Activated CD8-positive, alpha-beta memory T cell treated with anti-CD3 and anti-CD28 coated beads, Interleukin-2, amount 10 ng/mL, durations not matched to agents 7 days and 5 days (primary cell): Measurements from ENCODE around the gene PGPEP1. TPM values are rescaled to one million over a fixed set of nuclear protein-coding genes. Genes with fewer than 3 reads are reported as not detected.

ENCODE experiments used
- ATAC-seq: fragments of 150-1000 bp; cut with Tn5 transposase; one replicate; pipeline ENCODE4 v1.10.0; 2021; ENCODE audit warnings: moderate library complexity
- CTCF ChIA-PET: fragments of 350-600 bp; sonication (Branson Sonifier 250); formaldehyde crosslinking; loops from one replicate; lab custom pipeline; 2021; ENCODE audit warnings: antibody characterized with exemption; lab: Charles Lee
- DNase-seq: peaks from one replicate; pipeline ENCODE4 v3.0.0-alpha.2; 2020
- H3K27ac Mint-ChIP-seq: one replicate; pipeline ENCODE4 v1.8.0; 2021; ENCODE audit warnings: mild to moderate bottlenecking, mixed read lengths
- H3K27me3 Mint-ChIP-seq: one replicate; pipeline ENCODE4 v1.8.0; 2021; ENCODE audit warnings: mixed read lengths
- H3K36me3 Mint-ChIP-seq: one replicate; pipeline ENCODE4 v1.8.0; 2021; ENCODE audit warnings: mild to moderate bottlenecking, mixed read lengths
- H3K4me1 Mint-ChIP-seq: one replicate; pipeline ENCODE4 v1.8.0; 2021; ENCODE audit warnings: mixed read lengths
- H3K4me3 Mint-ChIP-seq: one replicate; pipeline ENCODE4 v1.8.0; 2021; ENCODE audit warnings: mild to moderate bottlenecking, moderate library complexity, mixed read lengths
- H3K9me3 Mint-ChIP-seq: one replicate; pipeline ENCODE4 v1.8.0; 2022; ENCODE audit warnings: low read depth, mixed read lengths
- total RNA-seq, 2 experiments: library from RNA; stranded (reverse); gene quantifications; one replicate each; pipeline ENCODE4 v1.2.3, GENCODE V29; 2021

The PGPEP1 gene
- total RNA-seq, 2 experiments from 2014 or later, result 35.5 to 44.7 TPM

DNA sequence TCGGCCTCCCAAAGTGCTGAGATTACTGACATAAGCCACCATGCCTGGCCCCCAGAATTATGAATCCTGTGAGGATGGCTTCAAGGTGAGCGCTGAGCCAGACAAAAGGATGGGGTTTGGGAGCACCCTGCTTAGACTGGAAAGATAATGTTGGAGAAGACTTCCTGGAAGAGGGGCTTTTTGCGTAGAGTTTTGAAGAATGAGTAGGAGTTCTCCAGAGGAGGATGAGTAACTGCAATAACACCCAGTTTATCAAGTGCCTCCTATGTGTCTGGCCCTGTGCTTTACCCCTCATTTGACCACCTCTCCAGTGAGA is 44.9 kb downstream of the PGPEP1 start:
- H3K4me1 Mint-ChIP-seq, result peaks cover 19% of the 10 kb centered on the region
- no peaks in the 10 kb centered on the region for H3K36me3 Mint-ChIP-seq
- ATAC-seq (no peak), DNase-seq (no peak)
- peaks cover 55% of the 10 kb centered on the region for H3K27me3 Mint-ChIP-seq
- H3K9me3 Mint-ChIP-seq, result no peaks in the 10 kb centered on the region
- H3K4me3 Mint-ChIP-seq, result no peak overlapping the region
- no peak overlapping the region for H3K27ac Mint-ChIP-seq
- CTCF ChIA-PET, result interaction anchor here (0.5 to 15.3 kb wide), 7 partner anchors 11 to 107 kb away, joined by 3 to 278 read pairs (median 7); partner anchors contain the start of genes LRRC25 and SSBP4

DNA sequence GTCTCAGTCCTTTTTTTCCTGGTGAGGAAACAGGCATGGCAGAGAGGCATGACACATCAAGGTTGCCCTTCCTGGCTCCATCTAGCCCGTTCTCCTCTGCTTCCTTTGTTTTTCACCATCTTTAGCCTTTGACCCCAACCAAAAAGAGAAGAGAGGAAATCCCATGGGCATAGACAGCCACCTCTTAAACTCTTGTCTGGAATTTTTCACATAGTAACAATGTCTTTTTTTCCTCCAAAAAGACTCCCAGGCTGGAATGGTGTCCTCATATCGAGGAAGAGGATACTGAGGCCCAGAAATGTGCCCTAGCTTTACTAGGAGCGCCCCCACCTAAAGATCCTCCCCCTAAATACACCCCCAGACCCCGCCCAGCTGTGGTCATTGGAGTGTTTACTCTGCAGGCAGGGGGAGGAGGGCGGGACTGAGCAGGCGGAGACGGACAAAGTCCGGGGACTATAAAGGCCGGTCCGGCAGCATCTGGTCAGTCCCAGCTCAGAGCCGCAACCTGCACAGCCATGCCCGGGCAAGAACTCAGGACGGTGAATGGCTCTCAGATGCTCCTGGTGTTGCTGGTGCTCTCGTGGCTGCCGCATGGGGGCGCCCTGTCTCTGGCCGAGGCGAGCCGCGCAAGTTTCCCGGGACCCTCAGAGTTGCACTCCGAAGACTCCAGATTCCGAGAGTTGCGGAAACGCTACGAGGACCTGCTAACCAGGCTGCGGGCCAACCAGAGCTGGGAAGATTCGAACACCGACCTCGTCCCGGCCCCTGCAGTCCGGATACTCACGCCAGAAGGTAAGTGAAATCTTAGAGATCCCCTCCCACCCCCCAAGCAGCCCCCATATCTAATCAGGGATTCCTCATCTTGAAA is 45.5 kb downstream of the PGPEP1 start, which contains the start of gene GDF15:
Gene GDF15, plus strand, starts transcription at position 484 of the 868 bp plus-strand sequence. Its CDS starts 32 bp downstream, at position 516.
- DNase-seq, result no peak
- ATAC-seq, result no peak
- H3K4me1 Mint-ChIP-seq, result peaks cover 19% of the 10 kb centered on the region
- no peak within 1 kb of the TSS for H3K4me3 Mint-ChIP-seq
- CTCF ChIA-PET, result interaction anchor here (0.5 to 15.3 kb wide), 8 partner anchors 12 to 108 kb away, joined by 3 to 278 read pairs (median 6); partner anchors contain the start of genes LRRC25 and SSBP4
- H3K9me3 Mint-ChIP-seq, result no peaks in the 10 kb centered on the region
- peaks cover 59% of the 10 kb centered on the region for H3K27me3 Mint-ChIP-seq
- H3K36me3 Mint-ChIP-seq, result no peaks in the 10 kb centered on the region
- no peak within 1 kb of the TSS for H3K27ac Mint-ChIP-seq

DNA sequence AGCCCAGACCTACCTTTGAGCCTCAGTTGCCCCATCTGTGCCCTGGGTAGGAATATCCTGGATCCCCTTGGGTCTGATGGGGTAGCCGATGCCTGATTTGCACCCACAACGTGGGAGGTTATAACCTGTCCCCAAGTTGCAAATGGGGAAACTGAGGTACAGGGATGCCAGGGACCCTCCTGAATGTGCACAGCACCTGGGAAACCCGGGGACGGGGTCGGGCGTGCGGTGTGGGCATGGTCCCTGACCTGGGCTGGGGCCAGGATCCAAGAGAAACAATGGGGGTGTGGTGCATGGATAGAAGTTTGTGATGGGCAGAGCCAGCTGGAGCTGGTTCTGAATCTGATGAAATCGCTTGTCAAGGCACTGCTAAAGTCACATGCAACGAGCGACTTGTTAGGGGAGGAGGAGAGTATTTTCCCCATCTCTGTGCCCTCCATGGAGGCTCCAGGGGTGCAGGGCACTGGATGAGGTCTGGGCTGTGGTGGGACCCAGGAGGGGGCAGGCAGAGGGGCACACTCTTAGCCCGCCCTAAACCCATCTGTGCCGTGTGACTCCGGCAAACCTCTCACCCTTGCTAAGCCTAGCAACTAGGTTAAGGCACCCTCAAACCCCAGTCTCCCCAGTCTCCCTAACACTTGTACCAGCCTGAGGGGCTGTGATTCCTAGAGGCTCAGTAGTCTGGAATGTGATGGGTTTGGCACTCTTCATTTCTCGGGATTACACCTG is 46.3 kb downstream of the PGPEP1 start:
- ATAC-seq (no peak), DNase-seq (no peak)
- H3K27me3 Mint-ChIP-seq, result peaks cover 61% of the 10 kb centered on the region
- H3K4me1 Mint-ChIP-seq, result peaks cover 19% of the 10 kb centered on the region
- CTCF ChIA-PET, result interaction anchor here (0.6 to 15.3 kb wide), 15 partner anchors 12 to 209 kb away, joined by 3 to 278 read pairs (median 11); partner anchors contain the start of genes JUND, LRRC25 and SSBP4
- no peaks in the 10 kb centered on the region for H3K36me3 Mint-ChIP-seq
- H3K4me3 Mint-ChIP-seq, result no peak overlapping the region
- no peaks in the 10 kb centered on the region for H3K9me3 Mint-ChIP-seq
- no peak overlapping the region for H3K27ac Mint-ChIP-seq

DNA sequence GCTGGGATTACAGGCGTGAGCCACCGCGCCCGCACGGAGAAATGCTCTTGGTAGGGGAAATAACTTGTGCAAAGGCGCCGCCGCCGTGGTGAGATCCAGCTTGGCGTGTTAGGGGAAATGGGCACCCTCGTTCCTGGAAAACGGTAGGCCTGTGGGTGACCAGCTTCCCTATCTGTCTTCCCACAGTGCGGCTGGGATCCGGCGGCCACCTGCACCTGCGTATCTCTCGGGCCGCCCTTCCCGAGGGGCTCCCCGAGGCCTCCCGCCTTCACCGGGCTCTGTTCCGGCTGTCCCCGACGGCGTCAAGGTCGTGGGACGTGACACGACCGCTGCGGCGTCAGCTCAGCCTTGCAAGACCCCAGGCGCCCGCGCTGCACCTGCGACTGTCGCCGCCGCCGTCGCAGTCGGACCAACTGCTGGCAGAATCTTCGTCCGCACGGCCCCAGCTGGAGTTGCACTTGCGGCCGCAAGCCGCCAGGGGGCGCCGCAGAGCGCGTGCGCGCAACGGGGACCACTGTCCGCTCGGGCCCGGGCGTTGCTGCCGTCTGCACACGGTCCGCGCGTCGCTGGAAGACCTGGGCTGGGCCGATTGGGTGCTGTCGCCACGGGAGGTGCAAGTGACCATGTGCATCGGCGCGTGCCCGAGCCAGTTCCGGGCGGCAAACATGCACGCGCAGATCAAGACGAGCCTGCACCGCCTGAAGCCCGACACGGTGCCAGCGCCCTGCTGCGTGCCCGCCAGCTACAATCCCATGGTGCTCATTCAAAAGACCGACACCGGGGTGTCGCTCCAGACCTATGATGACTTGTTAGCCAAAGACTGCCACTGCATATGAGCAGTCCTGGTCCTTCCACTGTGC is 47.9 kb downstream of the PGPEP1 start:
- peak; percentile 86 for DNase-seq
- Mint-ChIP-seq H3K4me3 (peak overlapping the region; percentile 66), H3K36me3 (no peaks in the 10 kb centered on the region), H3K4me1 (peaks cover 25% of the 10 kb centered on the region), H3K27me3 (peaks cover 59% of the 10 kb centered on the region), H3K27ac (no peak overlapping the region), H3K9me3 (no peaks in the 10 kb centered on the region)
- CTCF ChIA-PET, result interaction anchor here (0.6 to 15.3 kb wide), 54 partner anchors 8 to 830 kb away, joined by 3 to 278 read pairs (median 4); partner anchors contain the start of genes JUND, LRRC25, LSM4 and MPV17L2
- ATAC-seq, result peak; percentile 88

DNA sequence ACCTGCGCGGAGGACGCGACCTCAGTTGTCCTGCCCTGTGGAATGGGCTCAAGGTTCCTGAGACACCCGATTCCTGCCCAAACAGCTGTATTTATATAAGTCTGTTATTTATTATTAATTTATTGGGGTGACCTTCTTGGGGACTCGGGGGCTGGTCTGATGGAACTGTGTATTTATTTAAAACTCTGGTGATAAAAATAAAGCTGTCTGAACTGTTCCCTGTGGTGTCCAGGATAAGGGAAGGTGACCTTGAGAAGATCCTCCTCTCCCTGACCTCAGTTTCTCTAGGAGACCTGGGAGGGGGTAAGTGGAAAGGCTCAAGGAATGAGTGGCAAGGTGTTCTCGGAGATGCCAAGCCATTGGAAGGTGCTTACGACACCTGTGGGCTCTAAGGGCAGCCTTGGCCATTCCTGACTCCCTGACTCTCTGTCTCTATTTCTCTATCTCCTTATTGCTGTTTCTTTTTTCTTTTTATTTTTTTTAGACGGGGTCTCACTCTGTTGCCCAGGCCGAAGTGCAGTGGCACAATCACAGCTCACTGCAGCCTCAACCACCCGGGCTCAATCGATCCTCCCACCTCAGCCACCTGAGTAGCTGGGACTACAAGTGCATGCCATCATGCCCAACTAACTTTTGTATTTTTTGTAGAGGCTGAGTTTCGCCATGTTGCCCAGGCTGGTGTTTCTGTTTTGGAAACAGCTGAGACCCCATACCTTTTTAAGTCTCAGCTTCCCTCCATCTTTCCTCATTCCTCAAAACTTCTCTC is 48.7 kb downstream of the PGPEP1 start:
- DNase-seq (no peak), ATAC-seq (no peak)
- Mint-ChIP-seq H3K4me1 (peaks cover 25% of the 10 kb centered on the region), H3K9me3 (no peaks in the 10 kb centered on the region), H3K27ac (no peak overlapping the region), H3K36me3 (no peaks in the 10 kb centered on the region), H3K27me3 (peaks cover 64% of the 10 kb centered on the region), H3K4me3 (peak overlapping the region; percentile 66)
- CTCF ChIA-PET, result interaction anchor here (0.6 to 15.3 kb wide), 37 partner anchors 9 to 831 kb away, joined by 3 to 278 read pairs (median 6); partner anchors contain the start of genes JUND, LRRC25, LSM4 and PGPEP1

DNA sequence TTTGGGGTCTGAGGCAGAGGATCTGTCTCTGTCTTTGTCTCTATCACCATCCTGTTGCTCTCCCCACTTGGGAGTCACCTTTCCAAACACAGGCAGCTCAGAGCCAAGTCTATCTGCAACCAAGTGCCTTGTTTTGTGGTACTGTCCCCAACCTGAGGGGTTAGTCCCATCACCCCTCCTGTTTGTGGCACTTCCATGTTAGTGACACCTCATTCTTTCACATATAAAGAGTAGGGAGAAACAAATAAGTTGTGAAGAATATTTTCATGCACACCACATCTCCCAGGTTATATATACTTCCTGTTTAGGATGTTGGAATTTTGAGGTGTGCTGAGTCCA is 49.3 kb downstream of the PGPEP1 start:
- Mint-ChIP-seq H3K27ac (no peak overlapping the region), H3K4me1 (peaks cover 25% of the 10 kb centered on the region), H3K9me3 (no peaks in the 10 kb centered on the region), H3K4me3 (no peak overlapping the region), H3K27me3 (peaks cover 61% of the 10 kb centered on the region), H3K36me3 (no peaks in the 10 kb centered on the region)
- DNase-seq, result no peak
- CTCF ChIA-PET, result interaction anchor here (1.0 to 15.3 kb wide), 18 partner anchors 10 to 195 kb away, joined by 3 to 278 read pairs (median 7); partner anchors contain the start of genes LRRC25 and SSBP4
- no peak for ATAC-seq

DNA sequence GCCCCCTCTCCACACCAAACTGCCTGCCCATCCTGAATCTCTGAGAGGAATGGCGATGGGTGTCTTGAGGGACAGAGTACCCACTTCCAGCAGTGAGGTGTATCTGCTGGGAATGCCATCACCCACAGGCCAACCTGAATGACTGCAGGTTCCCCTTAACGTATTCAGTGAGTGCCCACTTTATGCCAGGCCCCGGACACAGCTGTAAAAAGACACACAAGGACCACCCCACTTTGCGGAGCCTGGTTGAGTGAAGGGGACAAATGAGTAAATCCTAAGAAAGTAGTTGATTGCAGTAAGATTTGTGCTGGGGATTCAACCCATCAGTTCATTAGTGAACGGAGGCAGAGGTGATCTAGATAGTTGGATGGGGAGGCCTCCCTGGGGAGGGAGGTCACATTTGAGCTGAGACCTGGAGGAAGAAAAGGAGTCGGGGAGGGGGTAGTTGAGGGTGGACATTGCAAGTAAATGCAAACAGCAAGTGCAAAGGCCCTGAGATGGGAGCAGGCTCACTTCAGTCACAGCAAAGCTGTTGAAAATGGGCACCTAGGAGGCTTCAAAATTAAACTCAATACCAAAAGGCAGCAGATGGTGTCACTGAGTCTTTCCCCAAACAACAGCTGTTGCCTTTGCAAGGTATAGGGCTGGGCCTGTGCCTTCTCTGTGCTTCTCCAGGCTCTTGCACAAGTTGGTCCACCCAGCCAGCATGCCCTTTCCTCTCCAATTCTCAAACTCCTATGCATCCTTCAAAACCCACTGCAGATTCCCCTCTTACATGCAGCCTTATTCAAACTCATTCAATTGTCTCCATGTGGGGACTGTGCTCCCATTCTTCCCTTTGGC is 49.9 kb downstream of the PGPEP1 start:
- CTCF ChIA-PET, result interaction anchor here (1.0 to 15.3 kb wide), 12 partner anchors 10 to 181 kb away, joined by 3 to 278 read pairs (median 6); partner anchors contain the start of genes LRRC25 and SSBP4
- H3K4me1 Mint-ChIP-seq, result peaks cover 24% of the 10 kb centered on the region
- no peak overlapping the region for H3K4me3 Mint-ChIP-seq
- no peaks in the 10 kb centered on the region for H3K9me3 Mint-ChIP-seq
- H3K36me3 Mint-ChIP-seq, result no peaks in the 10 kb centered on the region
- ATAC-seq, result no peak
- no peak overlapping the region for H3K27ac Mint-ChIP-seq
- DNase-seq, result no peak
- peaks cover 59% of the 10 kb centered on the region for H3K27me3 Mint-ChIP-seq

DNA sequence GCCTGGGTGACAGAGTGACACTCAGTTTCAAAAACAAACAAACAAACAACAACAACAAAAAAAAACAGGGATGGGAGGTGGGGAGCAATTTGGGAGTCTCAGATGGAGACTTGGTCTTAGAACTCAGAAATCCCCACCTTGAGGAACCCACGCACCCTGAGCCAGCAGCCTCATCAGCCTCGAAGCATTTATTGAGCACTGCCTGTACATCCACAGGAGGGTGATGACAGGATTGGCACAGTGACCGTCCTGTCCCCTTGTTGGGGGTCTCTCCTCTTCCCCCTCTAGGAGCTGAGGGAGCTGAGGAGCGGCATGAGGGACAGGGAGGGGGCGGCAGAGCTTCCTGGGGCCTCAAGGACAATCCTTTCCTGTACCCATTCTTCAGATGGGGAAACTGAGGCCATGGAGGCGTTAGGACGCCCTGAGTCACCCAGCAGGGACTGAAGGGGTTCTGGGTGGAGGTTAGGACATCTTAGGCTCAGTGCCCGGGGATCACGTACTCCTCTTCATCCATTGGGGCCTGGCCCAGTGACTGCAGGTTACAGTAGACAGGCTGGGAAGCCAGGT is 51.2 kb downstream of the PGPEP1 start:
- Mint-ChIP-seq H3K9me3 (no peaks in the 10 kb centered on the region), H3K27me3 (peaks cover 49% of the 10 kb centered on the region), H3K27ac (no peak overlapping the region), H3K4me3 (no peak overlapping the region), H3K4me1 (peaks cover 18% of the 10 kb centered on the region), H3K36me3 (no peaks in the 10 kb centered on the region)
- ATAC-seq, result no peak
- DNase-seq, result no peak
- CTCF ChIA-PET, result interaction anchor here (0.5 to 15.3 kb wide), 4 partner anchors 26 to 319 kb away, joined by 3 to 278 read pairs (median 3); partner anchors contain the start of gene SSBP4

DNA sequence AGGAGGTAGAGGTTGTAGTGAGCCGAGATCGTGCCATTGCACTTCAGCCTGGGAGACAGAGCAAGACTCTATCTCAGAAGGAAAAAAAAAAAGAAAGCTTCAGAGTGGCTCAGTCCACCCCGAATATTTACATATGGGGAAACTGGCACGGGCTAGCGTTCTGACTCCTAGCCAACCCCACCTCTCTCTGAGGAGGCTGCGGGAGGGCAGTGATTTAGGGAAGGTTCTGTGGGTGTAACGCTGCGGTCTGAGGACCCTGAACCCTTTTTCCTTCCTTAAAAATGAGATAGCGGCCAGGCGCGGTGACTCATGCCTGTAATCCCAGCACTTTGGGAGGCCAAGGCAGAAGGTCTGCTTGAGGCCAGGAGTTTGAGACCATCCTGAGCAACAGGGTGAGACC is 52.0 kb downstream of the PGPEP1 start:
- ATAC-seq, result no peak
- no peak overlapping the region for H3K27ac Mint-ChIP-seq
- peaks cover 20% of the 10 kb centered on the region for H3K4me1 Mint-ChIP-seq
- H3K36me3 Mint-ChIP-seq, result no peaks in the 10 kb centered on the region
- DNase-seq, result no peak
- H3K9me3 Mint-ChIP-seq, result no peaks in the 10 kb centered on the region
- no peak overlapping the region for H3K4me3 Mint-ChIP-seq
- peaks cover 43% of the 10 kb centered on the region for H3K27me3 Mint-ChIP-seq
- CTCF ChIA-PET, result interaction anchor here (0.8 to 15.3 kb wide), 2 partner anchors 25 to 182 kb away, joined by 3 to 278 read pairs; partner anchors contain the start of gene SSBP4

DNA sequence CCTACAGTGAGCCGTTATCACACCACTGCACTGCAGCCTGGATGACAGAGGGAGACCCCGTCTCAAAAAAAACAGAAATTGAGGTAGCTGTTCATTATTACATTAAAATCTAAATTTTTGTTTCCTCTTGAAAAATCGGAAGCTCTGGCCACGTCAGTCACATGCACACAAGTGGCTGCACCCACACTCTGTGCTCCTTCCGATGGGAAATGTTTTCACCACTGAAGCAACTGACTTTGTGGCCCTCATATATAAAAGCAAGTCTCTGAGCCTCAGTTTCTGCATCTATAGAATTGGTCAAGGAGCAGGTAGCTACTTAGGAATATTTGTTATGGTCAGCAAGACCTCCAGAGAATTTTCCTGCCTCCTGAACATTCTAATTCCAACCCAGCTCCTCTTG is 52.5 kb downstream of the PGPEP1 start:
- no peak for DNase-seq
- no peak overlapping the region for H3K4me3 Mint-ChIP-seq
- H3K4me1 Mint-ChIP-seq, result peaks cover 20% of the 10 kb centered on the region
- CTCF ChIA-PET, result interaction anchor here (0.6 to 15.3 kb wide), 3 partner anchors 24 to 183 kb away, joined by 3 to 278 read pairs (median 3); partner anchors contain the start of gene SSBP4
- peaks cover 43% of the 10 kb centered on the region for H3K27me3 Mint-ChIP-seq
- no peak overlapping the region for H3K27ac Mint-ChIP-seq
- H3K36me3 Mint-ChIP-seq, result no peaks in the 10 kb centered on the region
- no peaks in the 10 kb centered on the region for H3K9me3 Mint-ChIP-seq
- ATAC-seq, result no peak

DNA sequence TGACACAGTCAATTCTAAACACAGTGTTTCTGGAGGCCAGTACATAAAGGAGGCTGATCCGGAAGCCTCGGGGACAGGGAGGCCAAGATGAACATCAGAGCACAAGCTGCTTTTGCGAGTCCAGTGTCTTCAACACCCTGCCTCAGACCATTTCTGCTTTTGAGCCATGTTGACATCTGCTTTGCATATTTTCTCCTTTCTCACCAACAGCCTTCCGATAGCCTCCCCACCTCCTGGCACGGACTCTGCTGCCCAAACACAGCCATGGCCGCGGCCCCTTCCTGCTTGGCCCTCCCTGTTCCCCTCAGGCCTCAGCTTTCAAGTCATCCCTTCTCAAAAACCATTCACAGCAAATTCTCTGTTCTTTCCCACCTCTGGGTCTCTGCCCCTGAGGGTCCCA is 53.4 kb downstream of the PGPEP1 start:
- DNase-seq (no peak), ATAC-seq (no peak)
- H3K27ac Mint-ChIP-seq, result no peak overlapping the region
- H3K9me3 Mint-ChIP-seq, result no peaks in the 10 kb centered on the region
- CTCF ChIA-PET, result interaction anchor here (15.3 kb wide), 1 partner anchor 23 kb away, joined by 278 read pairs; the partner anchor contains the start of gene SSBP4
- H3K27me3 Mint-ChIP-seq, result peaks cover 42% of the 10 kb centered on the region
- no peaks in the 10 kb centered on the region for H3K36me3 Mint-ChIP-seq
- no peak overlapping the region for H3K4me3 Mint-ChIP-seq
- H3K4me1 Mint-ChIP-seq, result peaks cover 12% of the 10 kb centered on the region
